Measurements from ENCODE around the gene PNPLA5. TPM values are rescaled to one million over a fixed set of nuclear protein-coding genes. Genes with fewer than 3 reads are reported as not detected.

The PNPLA5 gene
- total and polyA plus RNA-seq, 2 experiments from 2014 or later, result not detected

GRCh38 chr22:43832393-43833265 lies 59.2 kb downstream of the PNPLA5 start:
- H3K36me3 ChIP-seq, result no peaks in the 10 kb centered on the region
- no peak for DNase-seq (ENCODE audit: low read depth in 1 of 2, low spot score in 1 of 2)
- H3K4me3 ChIP-seq, result no peak overlapping the region
- H3K9me3 ChIP-seq (ENCODE audit: low read depth), result no peaks in the 10 kb centered on the region
- H3K27ac ChIP-seq, result no peak overlapping the region
- no peak for TF ChIP-seq CTCF (IDR thresholded peaks at IDR 0.05; ENCODE audit: low read depth, low read length)
- peaks cover 9% of the 10 kb centered on the region for H3K4me1 ChIP-seq (ENCODE audit: low read depth)
- H3K27me3 ChIP-seq, result no peaks in the 10 kb centered on the region

GRCh38 chr22:43831561-43832392 lies 60.0 kb downstream of the PNPLA5 start:
- no peaks in the 10 kb centered on the region for H3K27me3 ChIP-seq
- no peak for DNase-seq (ENCODE audit: low read depth in 1 of 2, low spot score in 1 of 2)
- TF ChIP-seq CTCF (IDR thresholded peaks at IDR 0.05; ENCODE audit: low read depth, low read length), result no peak
- H3K4me3 ChIP-seq, result no peak overlapping the region
- peaks cover 12% of the 10 kb centered on the region for H3K4me1 ChIP-seq (ENCODE audit: low read depth)
- H3K36me3 ChIP-seq, result no peaks in the 10 kb centered on the region
- no peaks in the 10 kb centered on the region for H3K9me3 ChIP-seq (ENCODE audit: low read depth)
- H3K27ac ChIP-seq, result no peak overlapping the region

GRCh38 chr22:43830931-43831560 lies 60.8 kb downstream of the PNPLA5 start:
- H3K27ac ChIP-seq, result no peak overlapping the region
- no peak for DNase-seq (ENCODE audit: low read depth in 1 of 2, low spot score in 1 of 2)
- no peaks in the 10 kb centered on the region for H3K9me3 ChIP-seq (ENCODE audit: low read depth)
- no peaks in the 10 kb centered on the region for H3K27me3 ChIP-seq
- TF ChIP-seq CTCF (IDR thresholded peaks at IDR 0.05; ENCODE audit: low read depth, low read length), result no peak
- H3K36me3 ChIP-seq, result no peaks in the 10 kb centered on the region
- peaks cover 12% of the 10 kb centered on the region for H3K4me1 ChIP-seq (ENCODE audit: low read depth)
- H3K4me3 ChIP-seq, result no peak overlapping the region

GRCh38 chr22:43829904-43830851 lies 61.6 kb downstream of the PNPLA5 start:
- Histone ChIP-seq H3K4me1 (ENCODE audit: low read depth) (peaks cover 12% of the 10 kb centered on the region), H3K36me3 (no peaks in the 10 kb centered on the region), H3K27me3 (no peaks in the 10 kb centered on the region), H3K4me3 (no peak overlapping the region), H3K9me3 (ENCODE audit: low read depth) (no peaks in the 10 kb centered on the region), H3K27ac (no peak overlapping the region)
- DNase-seq (ENCODE audit: low read depth in 1 of 2, low spot score in 1 of 2), result peak in 1 of 2 donors; percentile 65
- TF ChIP-seq CTCF (IDR thresholded peaks at IDR 0.05; ENCODE audit: low read depth, low read length), result no peak

Other genes starting within 250 kb of the PNPLA5 start
- 2.2 and 3.8 TPM in 2 replicates for gene EFCAB6, start 79.7 kb downstream of the PNPLA5 start, total RNA-seq
- 1.5 and 2.4 TPM in 2 replicates for gene EFCAB6, start 79.7 kb downstream of the PNPLA5 start, polyA plus RNA-seq
- gene SULT4A1, start 29.5 kb downstream of the PNPLA5 start, total RNA-seq, result 2.2 and 3.2 TPM in 2 replicates
- gene SULT4A1, start 29.5 kb downstream of the PNPLA5 start, polyA plus RNA-seq, result 1.3 and 3.7 TPM in 2 replicates
- gene PNPLA3, start 31.8 kb upstream of the PNPLA5 start, total RNA-seq, result 2.1 and 2.3 TPM in 2 replicates
- gene PNPLA3, start 31.8 kb upstream of the PNPLA5 start, polyA plus RNA-seq, result 2.3 and 2.4 TPM in 2 replicates
- 56.8 and 65.4 TPM in 2 replicates for gene SAMM50, start 63.4 kb upstream of the PNPLA5 start, total RNA-seq
- 92.0 and 116 TPM in 2 replicates for gene SAMM50, start 63.4 kb upstream of the PNPLA5 start, polyA plus RNA-seq
- 21.7 and 46.0 TPM in 2 replicates for gene PARVB, start 132.3 kb upstream of the PNPLA5 start, total RNA-seq
- gene PARVB, start 132.3 kb upstream of the PNPLA5 start, polyA plus RNA-seq, result 30.6 and 40.2 TPM in 2 replicates

Measured in cardiac muscle cell (in vitro differentiated cells and primary cell).